Neural cell (in vitro differentiated cells): ENCODE measurements around the gene CWC27. TPM values are rescaled to one million over a fixed set of nuclear protein-coding genes. Genes with fewer than 3 reads are reported as not detected.

Experiments
- H2AFZ ChIP-seq: fragments of 200-600, 300-800 bp; sonication (generic), shearing (Covaris generic); 2 replicates; pipeline ENCODE4 v1.6.0; 2014; ENCODE audit warnings: low read depth, mild to moderate bottlenecking, antibody characterized with exemption, low read length, moderate library complexity
- H3F3A ChIP-seq: fragments of 200-600 bp; shearing (Covaris generic); 2 replicates; pipeline ENCODE4 v1.6.1; 2016; ENCODE audit warnings: mild to moderate bottlenecking, moderate library complexity, mixed read lengths, antibody characterized with exemption, low read length; ENCODE audit not compliant: insufficient read depth, poor library complexity, severe bottlenecking
- H3K27ac ChIP-seq: fragments of 200-600, 300-800 bp; sonication (generic), shearing (Covaris generic); 2 replicates; pipeline ENCODE4 v1.5.1; 2014; ENCODE audit warnings: mild to moderate bottlenecking, low read length, moderate library complexity
- H3K27me3 ChIP-seq: fragments of 300-800, 200-600 bp; sonication (generic), shearing (Covaris generic); 2 replicates; pipeline ENCODE4 v1.6.0; 2014; ENCODE audit warnings: mild to moderate bottlenecking, low read depth, low read length, moderate library complexity; ENCODE audit not compliant: insufficient read depth
- H3K36me3 ChIP-seq: fragments of 300-800, 200-600 bp; sonication (generic), shearing (Covaris generic); 2 replicates; pipeline ENCODE4 v1.5.1; 2014; ENCODE audit warnings: mild to moderate bottlenecking, antibody characterized with exemption, low read length, moderate library complexity; ENCODE audit not compliant: insufficient read depth
- H3K4me2 ChIP-seq: fragments of 300-800, 200-600 bp; sonication (generic), shearing (Covaris generic); 2 replicates; pipeline ENCODE4 v1.6.0; 2014; ENCODE audit warnings: mild to moderate bottlenecking, low read length
- H3K4me3 ChIP-seq: fragments of 300-800, 200-600 bp; sonication (generic), shearing (Covaris generic); 2 replicates; pipeline ENCODE4 v1.5.1; 2014; ENCODE audit warnings: mild to moderate bottlenecking, low read length, moderate library complexity
- H3K79me2 ChIP-seq: fragments of 200-600 bp; shearing (Covaris generic); replicated peaks from 2 replicates; pipeline ENCODE4 v1.6.0; 2014; ENCODE audit warnings: mild to moderate bottlenecking, low read length, moderate library complexity; ENCODE audit not compliant: insufficient read depth
- H3K9ac ChIP-seq: fragments of 300-800, 200-600 bp; sonication (generic), shearing (Covaris generic); 2 replicates; pipeline ENCODE4 v1.6.1; 2016; ENCODE audit warnings: mild to moderate bottlenecking, low read length, mixed read lengths
- H3K9me2 ChIP-seq: fragments of 200-600 bp; shearing (Covaris generic); 2 replicates; pipeline ENCODE4 v1.6.1; 2016; ENCODE audit warnings: mild to moderate bottlenecking, low read length, mixed read lengths; ENCODE audit not compliant: insufficient read depth
- H3K9me3 ChIP-seq: fragments of 200-600, 300-800 bp; sonication (generic), shearing (Covaris generic); 2 replicates; pipeline ENCODE4 v1.6.1; 2016; ENCODE audit warnings: mild to moderate bottlenecking, mixed run types, low read length, moderate library complexity, mixed read lengths
- H4K20me1 ChIP-seq: fragments of 200-600 bp; shearing (Covaris generic); 2 replicates; pipeline ENCODE4 v1.6.1; 2016; ENCODE audit warnings: mild to moderate bottlenecking, mixed run types; ENCODE audit not compliant: insufficient read depth
- EP300 ChIP-seq: fragments of 450-650 bp; conservative IDR thresholded peaks from 2 replicates; pipeline ENCODE4 v1.6.1; 2014; ENCODE audit warnings: antibody characterized with exemption, mild to moderate bottlenecking, moderate library complexity; ENCODE audit not compliant: poor library complexity, severe bottlenecking
- EZH2 ChIP-seq: fragments of 200-600, 300-800 bp; shearing (Covaris generic), sonication (generic); IDR thresholded peaks from 2 replicates; pipeline ENCODE4 v1.6.1; 2014; ENCODE audit warnings: antibody characterized with exemption, low read length, borderline replicate concordance, mild to moderate bottlenecking; ENCODE audit not compliant: insufficient read depth, poor library complexity, severe bottlenecking
- MXI1 ChIP-seq: fragments of 450-650 bp; conservative IDR thresholded peaks from 2 replicates; pipeline ENCODE4 v1.6.1; 2014; ENCODE audit warnings: antibody characterized with exemption, mild to moderate bottlenecking; ENCODE audit not compliant: poor library complexity, severe bottlenecking
- POLR2AphosphoS5 ChIP-seq: IDR thresholded peaks from 2 replicates; pipeline ENCODE4 v1.6.1; 2012
- RAD21 ChIP-seq: fragments of 450-650 bp; conservative IDR thresholded peaks from 2 replicates; pipeline ENCODE4 v1.6.1; 2014; ENCODE audit warnings: antibody characterized with exemption, mild to moderate bottlenecking, moderate library complexity
- SMC3 ChIP-seq: fragments of 450-650 bp; conservative IDR thresholded peaks from 2 replicates; pipeline ENCODE4 v1.6.1; 2014; ENCODE audit warnings: antibody characterized with exemption, mild to moderate bottlenecking, moderate library complexity; ENCODE audit not compliant: poor library complexity
- TAF1 ChIP-seq: IDR thresholded peaks from 2 replicates; pipeline ENCODE4 v1.6.1; 2012; ENCODE audit warnings: low read depth
- polyA plus RNA-seq: library from polyadenylated mRNA; depleted of rRNA; stranded (reverse); fragments of >200 nt; gene quantifications from 2 replicates; pipeline ENCODE4 v1.2.3, GENCODE V29; 2014
- TF ChIP-seq, protein P1 (sequence below): fragments of 450-650 bp; IDR thresholded peaks from 2 replicates; pipeline ENCODE4 v1.5.1; 2014; ENCODE audit warnings: antibody characterized with exemption, mild to moderate bottlenecking, moderate library complexity; ENCODE audit not compliant: poor library complexity, severe bottlenecking
- TF ChIP-seq, protein P2 (sequence below): IDR thresholded peaks from 2 replicates; pipeline ENCODE4 v1.6.1; 2012; ENCODE audit warnings: borderline replicate concordance

Gene CWC27
- polyA plus RNA-seq, 1 donor from 2014 or later: 26.2 TPM

DNA sequence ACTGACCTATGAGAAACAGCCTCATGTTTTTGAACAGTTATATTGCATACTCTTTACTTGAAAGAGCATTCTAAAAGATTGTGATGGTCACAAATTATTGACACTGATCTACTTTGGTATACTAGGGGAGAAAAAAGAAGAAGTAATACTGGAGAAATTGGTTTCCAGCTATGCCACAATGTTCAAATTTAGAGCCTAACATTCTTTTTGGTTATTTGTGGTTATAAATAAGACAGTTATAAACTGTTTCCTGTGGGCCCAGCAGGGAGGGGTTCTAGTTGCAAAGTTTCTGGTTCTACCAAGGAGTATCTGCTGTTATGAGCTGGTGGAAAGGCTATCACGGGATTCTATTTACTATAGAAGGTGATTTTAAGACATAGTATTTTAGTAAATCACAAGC, 4.8 kb downstream of the CWC27 start:
- Histone ChIP-seq H3K9ac (no peak overlapping the region), H3K9me2 (no peaks in the 10 kb centered on the region), H3K27me3 (no peaks in the 10 kb centered on the region), H3K36me3 (no peaks in the 10 kb centered on the region), H3K4me2 (no peak overlapping the region), H3K9me3 (no peaks in the 10 kb centered on the region), H3K79me2 (peaks cover 31% of the 10 kb centered on the region), H3K4me3 (no peak overlapping the region), H2AFZ (no peak overlapping the region), H3K27ac (no peak overlapping the region), H3F3A (no peaks in the 10 kb centered on the region), H4K20me1 (no peaks in the 10 kb centered on the region)
- TF ChIP-seq, protein P1, sequence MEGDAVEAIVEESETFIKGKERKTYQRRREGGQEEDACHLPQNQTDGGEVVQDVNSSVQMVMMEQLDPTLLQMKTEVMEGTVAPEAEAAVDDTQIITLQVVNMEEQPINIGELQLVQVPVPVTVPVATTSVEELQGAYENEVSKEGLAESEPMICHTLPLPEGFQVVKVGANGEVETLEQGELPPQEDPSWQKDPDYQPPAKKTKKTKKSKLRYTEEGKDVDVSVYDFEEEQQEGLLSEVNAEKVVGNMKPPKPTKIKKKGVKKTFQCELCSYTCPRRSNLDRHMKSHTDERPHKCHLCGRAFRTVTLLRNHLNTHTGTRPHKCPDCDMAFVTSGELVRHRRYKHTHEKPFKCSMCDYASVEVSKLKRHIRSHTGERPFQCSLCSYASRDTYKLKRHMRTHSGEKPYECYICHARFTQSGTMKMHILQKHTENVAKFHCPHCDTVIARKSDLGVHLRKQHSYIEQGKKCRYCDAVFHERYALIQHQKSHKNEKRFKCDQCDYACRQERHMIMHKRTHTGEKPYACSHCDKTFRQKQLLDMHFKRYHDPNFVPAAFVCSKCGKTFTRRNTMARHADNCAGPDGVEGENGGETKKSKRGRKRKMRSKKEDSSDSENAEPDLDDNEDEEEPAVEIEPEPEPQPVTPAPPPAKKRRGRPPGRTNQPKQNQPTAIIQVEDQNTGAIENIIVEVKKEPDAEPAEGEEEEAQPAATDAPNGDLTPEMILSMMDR: no peak
- TF ChIP-seq SMC3 (no peak), RAD21 (no peak), EP300 (no peak), EZH2 (no peak), MXI1 (no peak), TAF1 (no peak), POLR2AphosphoS5 (no peak)
- TF ChIP-seq, protein P2, sequence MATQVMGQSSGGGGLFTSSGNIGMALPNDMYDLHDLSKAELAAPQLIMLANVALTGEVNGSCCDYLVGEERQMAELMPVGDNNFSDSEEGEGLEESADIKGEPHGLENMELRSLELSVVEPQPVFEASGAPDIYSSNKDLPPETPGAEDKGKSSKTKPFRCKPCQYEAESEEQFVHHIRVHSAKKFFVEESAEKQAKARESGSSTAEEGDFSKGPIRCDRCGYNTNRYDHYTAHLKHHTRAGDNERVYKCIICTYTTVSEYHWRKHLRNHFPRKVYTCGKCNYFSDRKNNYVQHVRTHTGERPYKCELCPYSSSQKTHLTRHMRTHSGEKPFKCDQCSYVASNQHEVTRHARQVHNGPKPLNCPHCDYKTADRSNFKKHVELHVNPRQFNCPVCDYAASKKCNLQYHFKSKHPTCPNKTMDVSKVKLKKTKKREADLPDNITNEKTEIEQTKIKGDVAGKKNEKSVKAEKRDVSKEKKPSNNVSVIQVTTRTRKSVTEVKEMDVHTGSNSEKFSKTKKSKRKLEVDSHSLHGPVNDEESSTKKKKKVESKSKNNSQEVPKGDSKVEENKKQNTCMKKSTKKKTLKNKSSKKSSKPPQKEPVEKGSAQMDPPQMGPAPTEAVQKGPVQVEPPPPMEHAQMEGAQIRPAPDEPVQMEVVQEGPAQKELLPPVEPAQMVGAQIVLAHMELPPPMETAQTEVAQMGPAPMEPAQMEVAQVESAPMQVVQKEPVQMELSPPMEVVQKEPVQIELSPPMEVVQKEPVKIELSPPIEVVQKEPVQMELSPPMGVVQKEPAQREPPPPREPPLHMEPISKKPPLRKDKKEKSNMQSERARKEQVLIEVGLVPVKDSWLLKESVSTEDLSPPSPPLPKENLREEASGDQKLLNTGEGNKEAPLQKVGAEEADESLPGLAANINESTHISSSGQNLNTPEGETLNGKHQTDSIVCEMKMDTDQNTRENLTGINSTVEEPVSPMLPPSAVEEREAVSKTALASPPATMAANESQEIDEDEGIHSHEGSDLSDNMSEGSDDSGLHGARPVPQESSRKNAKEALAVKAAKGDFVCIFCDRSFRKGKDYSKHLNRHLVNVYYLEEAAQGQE: no peak

DNA sequence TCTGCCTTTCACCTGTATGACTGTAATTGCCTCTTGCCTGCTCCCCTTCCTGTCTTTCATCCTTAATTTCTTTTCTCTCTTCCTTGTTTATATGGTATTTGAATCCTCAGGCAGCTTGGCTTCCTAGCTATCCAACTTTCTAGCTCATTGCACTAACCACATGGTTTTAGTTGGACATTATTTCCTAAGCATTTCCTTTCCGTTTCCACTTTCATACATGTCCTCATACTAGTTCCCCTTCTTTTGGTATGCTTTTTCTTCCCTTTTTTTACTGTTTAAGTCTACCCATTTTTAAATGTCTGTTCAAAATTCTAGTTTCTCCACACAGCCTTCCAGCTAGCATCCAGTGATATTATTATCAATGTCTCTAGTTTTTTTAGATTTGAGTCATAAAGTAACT, 6.6 kb downstream of the CWC27 start:
- Histone ChIP-seq H3K79me2 (peaks cover 17% of the 10 kb centered on the region), H3K27ac (no peak overlapping the region), H3K4me2 (no peak overlapping the region), H3K27me3 (no peaks in the 10 kb centered on the region), H3K4me3 (no peak overlapping the region), H4K20me1 (no peaks in the 10 kb centered on the region), H3K9me3 (no peaks in the 10 kb centered on the region), H3K36me3 (no peaks in the 10 kb centered on the region), H3F3A (no peaks in the 10 kb centered on the region), H2AFZ (no peak overlapping the region), H3K9ac (no peak overlapping the region), H3K9me2 (no peaks in the 10 kb centered on the region)
- TF ChIP-seq MXI1 (no peak), EP300 (no peak), TAF1 (no peak), SMC3 (no peak), RAD21 (no peak), POLR2AphosphoS5 (no peak), EZH2 (no peak)
- TF ChIP-seq, protein P2: no peak
- TF ChIP-seq, protein P1: no peak
